Occipital lobe (tissue), 2 donors: ENCODE measurements around the gene AAGAB. TPM values are rescaled to one million over a fixed set of nuclear protein-coding genes. Genes with fewer than 3 reads are reported as not detected.

Source experiments
- DNase-seq: peaks from one replicate; lab custom pipeline; 2025; lab: John Stamatoyannopoulos, UW
- total RNA-seq: library from RNA; depleted of rRNA; stranded (reverse); fragments of >200 nt; gene quantifications from one replicate; pipeline ENCODE4 v1.2.3, GENCODE V29; 2014

Gene AAGAB
- total RNA-seq, 1 donor from 2014 or later, result 29.9 TPM

GRCh38 chr15:67152429-67152828, 102.0 kb downstream of the AAGAB start:
- DNase-seq, result no peak

Other genes with a start within 250 kb of the AAGAB start
- gene SMAD3, start 189.1 kb downstream of the AAGAB start, total RNA-seq, result 2.5 TPM
- 2.8 TPM for gene IQCH, start 125 bp upstream of the AAGAB start, total RNA-seq